ENCODE results near the gene RASIP1. TPM values are rescaled to one million over a fixed set of nuclear protein-coding genes. Genes with fewer than 3 reads are reported as not detected.

RASIP1 gene
- total RNA-seq, 1 donor from 2014 or later: 0.43 TPM

- TF ChIP-seq, protein P1, sequence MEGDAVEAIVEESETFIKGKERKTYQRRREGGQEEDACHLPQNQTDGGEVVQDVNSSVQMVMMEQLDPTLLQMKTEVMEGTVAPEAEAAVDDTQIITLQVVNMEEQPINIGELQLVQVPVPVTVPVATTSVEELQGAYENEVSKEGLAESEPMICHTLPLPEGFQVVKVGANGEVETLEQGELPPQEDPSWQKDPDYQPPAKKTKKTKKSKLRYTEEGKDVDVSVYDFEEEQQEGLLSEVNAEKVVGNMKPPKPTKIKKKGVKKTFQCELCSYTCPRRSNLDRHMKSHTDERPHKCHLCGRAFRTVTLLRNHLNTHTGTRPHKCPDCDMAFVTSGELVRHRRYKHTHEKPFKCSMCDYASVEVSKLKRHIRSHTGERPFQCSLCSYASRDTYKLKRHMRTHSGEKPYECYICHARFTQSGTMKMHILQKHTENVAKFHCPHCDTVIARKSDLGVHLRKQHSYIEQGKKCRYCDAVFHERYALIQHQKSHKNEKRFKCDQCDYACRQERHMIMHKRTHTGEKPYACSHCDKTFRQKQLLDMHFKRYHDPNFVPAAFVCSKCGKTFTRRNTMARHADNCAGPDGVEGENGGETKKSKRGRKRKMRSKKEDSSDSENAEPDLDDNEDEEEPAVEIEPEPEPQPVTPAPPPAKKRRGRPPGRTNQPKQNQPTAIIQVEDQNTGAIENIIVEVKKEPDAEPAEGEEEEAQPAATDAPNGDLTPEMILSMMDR (IDR thresholded peaks at IDR 0.05): no peak
- H3K9me3 Mint-ChIP-seq (ENCODE audit: unreplicated experiment): no peaks in the 10 kb centered on the region
- H3K27me3 Mint-ChIP-seq (ENCODE audit: unreplicated experiment): no peaks in the 10 kb centered on the region
- H3K27ac Mint-ChIP-seq (ENCODE audit: unreplicated experiment): no peak within 1 kb of the TSS
- H3K4me3 Mint-ChIP-seq (ENCODE audit: unreplicated experiment): no peak within 1 kb of the TSS
- H3K4me1 Mint-ChIP-seq (ENCODE audit: unreplicated experiment): peaks cover 3% of the 10 kb centered on the region
- no peak for DNase-seq (ENCODE audit: extremely low spot score, unreplicated experiment)
- H3K36me3 Mint-ChIP-seq (ENCODE audit: unreplicated experiment): no peaks in the 10 kb centered on the region
Observed at GRCh38 chr19:48672994-48673393, 67.4 kb downstream of the RASIP1 start, which contains the start of gene NTN5. NTN5 (minus strand) TSS chr19:48673017; CDS start chr19:48670986, 2,031 bp downstream.

DNA sequence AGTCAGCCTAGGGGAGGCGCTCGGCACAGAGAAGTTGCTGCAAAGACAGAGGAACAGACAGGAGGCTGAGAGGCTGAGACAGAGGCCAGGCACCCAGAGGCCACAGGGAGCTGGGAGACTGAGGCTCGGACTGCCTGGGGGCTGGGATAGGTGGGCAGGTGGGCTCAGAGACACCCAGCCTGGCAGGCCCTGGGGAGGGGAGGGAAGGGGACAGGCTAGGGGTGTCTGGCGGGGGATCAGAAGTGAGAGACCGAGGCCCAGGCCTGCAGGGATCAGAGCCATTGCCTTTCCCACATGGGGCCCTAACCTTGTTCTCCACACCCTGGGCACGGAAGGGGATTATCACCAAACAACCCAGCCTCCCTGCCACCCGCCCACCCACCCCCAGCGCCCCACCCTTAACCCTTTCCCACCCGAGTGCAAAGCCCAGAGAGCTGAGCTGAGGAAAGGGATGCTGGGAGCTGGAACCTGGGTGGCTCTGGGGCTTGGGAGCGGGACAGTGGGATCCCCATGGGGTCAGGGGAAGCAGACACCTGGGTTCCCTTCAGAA lies 68.9 kb downstream of the RASIP1 start:
- Mint-ChIP-seq H3K27ac (ENCODE audit: unreplicated experiment) (no peak overlapping the region), H3K4me3 (ENCODE audit: unreplicated experiment) (no peak overlapping the region), H3K27me3 (ENCODE audit: unreplicated experiment) (no peaks in the 10 kb centered on the region), H3K4me1 (ENCODE audit: unreplicated experiment) (peaks cover 3% of the 10 kb centered on the region), H3K36me3 (ENCODE audit: unreplicated experiment) (no peaks in the 10 kb centered on the region), H3K9me3 (ENCODE audit: unreplicated experiment) (no peaks in the 10 kb centered on the region)
- TF ChIP-seq, protein P1 (IDR thresholded peaks at IDR 0.05): no peak
- no peak for DNase-seq (ENCODE audit: extremely low spot score, unreplicated experiment)

DNA sequence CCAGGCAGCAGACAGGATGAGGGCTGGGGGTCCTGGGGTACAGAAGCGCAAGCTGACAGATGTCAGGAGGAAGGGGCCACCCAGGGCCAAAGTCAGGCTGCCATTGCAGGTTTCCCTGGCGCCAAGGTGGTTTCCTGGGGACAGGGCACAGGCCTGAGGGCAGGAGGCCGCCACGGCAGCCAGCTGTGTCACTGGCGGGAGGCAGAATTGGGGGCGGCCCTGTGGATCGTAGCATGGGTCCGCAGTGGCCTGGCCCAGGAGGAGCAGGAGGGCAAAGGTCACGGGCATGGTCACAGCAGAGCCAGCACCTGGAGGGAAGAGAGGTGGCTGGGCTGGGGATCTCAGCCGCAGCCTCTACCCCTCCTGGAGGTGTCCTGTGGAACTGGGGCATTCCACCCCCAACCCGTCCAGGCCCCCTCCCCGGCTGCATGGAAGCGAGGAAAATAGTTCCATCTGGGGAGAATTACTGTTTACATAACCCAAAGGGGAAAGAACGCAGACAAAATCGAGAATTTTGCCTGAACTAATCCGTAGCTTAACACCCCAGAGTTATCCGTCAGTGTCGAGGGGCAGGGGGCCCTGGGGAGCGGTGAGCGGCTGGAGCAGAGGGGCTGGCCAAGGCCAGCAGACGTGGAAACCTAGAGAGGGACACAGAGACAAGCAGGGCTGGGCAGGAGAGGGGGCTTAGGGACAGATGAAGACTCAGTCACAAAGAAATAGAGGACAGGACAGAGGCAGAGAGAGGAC lies 69.5 kb downstream of the RASIP1 start:
- H3K27me3 Mint-ChIP-seq (ENCODE audit: unreplicated experiment): no peaks in the 10 kb centered on the region
- H3K4me3 Mint-ChIP-seq (ENCODE audit: unreplicated experiment): no peak overlapping the region
- no peaks in the 10 kb centered on the region for H3K36me3 Mint-ChIP-seq (ENCODE audit: unreplicated experiment)
- TF ChIP-seq, protein P1 (IDR thresholded peaks at IDR 0.05): no peak
- no peaks in the 10 kb centered on the region for H3K9me3 Mint-ChIP-seq (ENCODE audit: unreplicated experiment)
- H3K4me1 Mint-ChIP-seq (ENCODE audit: unreplicated experiment): peaks cover 3% of the 10 kb centered on the region
- H3K27ac Mint-ChIP-seq (ENCODE audit: unreplicated experiment): no peak overlapping the region
- no peak for DNase-seq (ENCODE audit: extremely low spot score, unreplicated experiment)

Other genes starting within 250 kb of the RASIP1 start
- 0.32 and 0.39 TPM in 2 replicates for gene LMTK3, start 228.8 kb downstream of the RASIP1 start, total RNA-seq
- not detected in 2 replicates for gene SULT2B1, start 188.4 kb downstream of the RASIP1 start, total RNA-seq
- gene SPACA4, start 133.9 kb downstream of the RASIP1 start, total RNA-seq: not detected in 2 replicates
- gene FAM83E, start 125.5 kb downstream of the RASIP1 start, total RNA-seq: 1.1 and 1.3 TPM in 2 replicates
- gene RPL18, start 121.4 kb downstream of the RASIP1 start, total RNA-seq: 1,287 and 1,310 TPM in 2 replicates
- gene SPHK2, start 121.1 kb downstream of the RASIP1 start, total RNA-seq: 34.4 and 34.7 TPM in 2 replicates
- 18.5 and 20.3 TPM in 2 replicates for gene DBP, start 103.2 kb downstream of the RASIP1 start, total RNA-seq
- 34.2 and 40.7 TPM in 2 replicates for gene CA11, start 94.4 kb downstream of the RASIP1 start, total RNA-seq
- 1.3 and 1.7 TPM in 2 replicates for gene NTN5, start 67.6 kb downstream of the RASIP1 start, total RNA-seq
- not detected in 2 replicates for gene FUT2, start 44.6 kb downstream of the RASIP1 start, total RNA-seq
- gene MAMSTR, start 20.9 kb downstream of the RASIP1 start, total RNA-seq: 1.3 and 1.8 TPM in 2 replicates
- gene IZUMO1, start 6.3 kb upstream of the RASIP1 start, total RNA-seq: not detected in 2 replicates
- gene FUT1, start 12.0 kb upstream of the RASIP1 start, total RNA-seq: 0.11 TPM in 1 of 2 replicates, not detected in the other
- gene FGF21, start 14.9 kb upstream of the RASIP1 start, total RNA-seq: not detected in 2 replicates
- 48.5 and 50.5 TPM in 2 replicates for gene BCAT2, start 70.4 kb upstream of the RASIP1 start, total RNA-seq
- gene HSD17B14, start 95.9 kb upstream of the RASIP1 start, total RNA-seq: 23.9 and 29.1 TPM in 2 replicates
- gene PLEKHA4, start 128.0 kb upstream of the RASIP1 start, total RNA-seq: 31.0 and 40.0 TPM in 2 replicates
- gene PPP1R15A, start 131.8 kb upstream of the RASIP1 start, total RNA-seq: 96.5 and 118 TPM in 2 replicates
- gene TULP2, start 158.1 kb upstream of the RASIP1 start, total RNA-seq: not detected in 2 replicates
- 260 and 264 TPM in 2 replicates for gene NUCB1, start 159.7 kb upstream of the RASIP1 start, total RNA-seq
- gene DHDH, start 193.1 kb upstream of the RASIP1 start, total RNA-seq: 0.67 TPM in 1 of 2 replicates, not detected in the other
- gene BAX, start 214.3 kb upstream of the RASIP1 start, total RNA-seq: 154 and 172 TPM in 2 replicates
- 2,724 and 2,792 TPM in 2 replicates for gene FTL, start 224.7 kb upstream of the RASIP1 start, total RNA-seq